K562 (cell line): ENCODE measurements around the gene SMG6.

ENCODE experiments used
- BDP1 ChIP-seq: IDR thresholded peaks from 3 replicates; pipeline ENCODE4 v1.6.1; 2011; ENCODE audit not compliant: insufficient read length, insufficient read depth
- CBFB ChIP-seq: sonication (generic); formaldehyde crosslinking; IDR thresholded peaks from 2 replicates; pipeline ENCODE4 v1.4.0; 2020; ENCODE audit warnings: mild to moderate bottlenecking, missing genetic modification reagents
- CCAR2 ChIP-seq: fragments of 200-400 bp; formaldehyde crosslinking; IDR thresholded peaks from 2 replicates; pipeline ENCODE4 v1.6.1; 2017; ENCODE audit warnings: mild to moderate bottlenecking, low read depth, low read length
- CTCF ChIP-seq, 3 experiments: IDR thresholded peaks in 2 of 3; conservative IDR thresholded peaks in 1 of 3; 2 replicates each; pipeline ENCODE4 v1.5.1; 2011 to 2012; ENCODE audit warnings: low read length in 3 of 3, mild to moderate bottlenecking in 3 of 3, control low read depth in 2 of 3, improper control_type of control experiment in 1 of 3, inconsistent platforms in 1 of 3, low read depth in 1 of 3, mixed read lengths in 1 of 3, moderate library complexity in 1 of 3; ENCODE audit not compliant: insufficient read depth in 2 of 3
- EGR1 ChIP-seq: fragments of 450-650 bp; conservative IDR thresholded peaks from 2 replicates; pipeline ENCODE4 v1.6.1; 2017; ENCODE audit warnings: mild to moderate bottlenecking
- ELK1 ChIP-seq: sonication (generic); formaldehyde crosslinking; IDR thresholded peaks from 2 replicates; pipeline ENCODE4 v1.8.1; 2022; ENCODE audit warnings: missing genetic modification reagents
- NR2C2 ChIP-seq, 2 experiments: fragments of 200-800 bp in 1 of 2; sonication (Bioruptor generic) in 1 of 2; sonication (generic) in 1 of 2; formaldehyde crosslinking in 1 of 2; IDR thresholded peaks; 2 replicates each; pipeline versions ENCODE4 v1.6.1 to v1.8.0; 2016 to 2022; ENCODE audit warnings: mild to moderate bottlenecking in 1 of 2, missing compliant biosample characterization in 1 of 2, missing genetic modification characterization in 1 of 2, missing genetic modification reagents in 1 of 2
- PHTF2 ChIP-seq: fragments of 250-450 bp; sonication (Bioruptor Pico); IDR thresholded peaks from 2 replicates; pipeline ENCODE4 v1.5.0; 2021; ENCODE audit warnings: mild to moderate bottlenecking
- SMAD3 ChIP-seq: fragments of 450-650 bp; formaldehyde crosslinking; conservative IDR thresholded peaks from 2 replicates; pipeline ENCODE4 v1.4.0; 2020; ENCODE audit warnings: mild to moderate bottlenecking
- SP1 ChIP-seq: sonication (generic); formaldehyde crosslinking; IDR thresholded peaks from 2 replicates; pipeline ENCODE4 v1.8.1; 2022; ENCODE audit warnings: mild to moderate bottlenecking, missing genetic modification reagents
- ZBTB17 ChIP-seq: fragments of 450-650 bp; formaldehyde crosslinking; IDR thresholded peaks from 2 replicates; pipeline ENCODE4 v1.4.0; 2020; ENCODE audit warnings: mild to moderate bottlenecking
- ZNF184 ChIP-seq: sonication (generic); formaldehyde crosslinking; IDR thresholded peaks from 2 replicates; pipeline ENCODE4 v1.5.0; 2020; ENCODE audit warnings: missing genetic modification reagents

GRCh38 chr17:2263183-2264066 is 40.2 kb downstream of the SMG6 start:
- TF ChIP-seq BDP1: no peak
- TF ChIP-seq ZBTB17 (CRISPR knock-in tag): no peak
- no peak for TF ChIP-seq ZNF184
- TF ChIP-seq ELK1 (CRISPR knock-in tag): no peak
- TF ChIP-seq EGR1: no peak
- TF ChIP-seq SP1 (CRISPR knock-in tag): no peak
- TF ChIP-seq CBFB (CRISPR knock-in tag): no peak
- TF ChIP-seq NR2C2 (CRISPR knock-in tag; IDR thresholded peaks at IDR 0.05): no peak
- TF ChIP-seq NR2C2 (tag; IDR thresholded peaks at IDR 0.05): no peak
- no peak for TF ChIP-seq CTCF (IDR thresholded peaks at IDR 0.05 in 2 of 3, conservative IDR thresholded peaks at IDR 0.05 in 1 of 3; ENCODE audit: insufficient read depth in 2 of 3, low read depth in 1 of 3, low read length in 3 of 3)
- TF ChIP-seq PHTF2: no peak
- TF ChIP-seq CCAR2: no peak
- TF ChIP-seq SMAD3 (CRISPR knock-in tag): no peak
